HG03066 (cell line): ENCODE measurements around the gene TNFRSF1B.
A peak's percentile ranks its signal among the peaks of the same experiment; 100 is the strongest.

Source experiments
- ATAC-seq: cut with Tn5 transposase; IDR thresholded peaks from one replicate; pipeline ENCODE4 v1.9.1; 2021; ENCODE audit warnings: low read depth; ENCODE audit not compliant: unreplicated experiment

TNFRSF1B gene

DNA sequence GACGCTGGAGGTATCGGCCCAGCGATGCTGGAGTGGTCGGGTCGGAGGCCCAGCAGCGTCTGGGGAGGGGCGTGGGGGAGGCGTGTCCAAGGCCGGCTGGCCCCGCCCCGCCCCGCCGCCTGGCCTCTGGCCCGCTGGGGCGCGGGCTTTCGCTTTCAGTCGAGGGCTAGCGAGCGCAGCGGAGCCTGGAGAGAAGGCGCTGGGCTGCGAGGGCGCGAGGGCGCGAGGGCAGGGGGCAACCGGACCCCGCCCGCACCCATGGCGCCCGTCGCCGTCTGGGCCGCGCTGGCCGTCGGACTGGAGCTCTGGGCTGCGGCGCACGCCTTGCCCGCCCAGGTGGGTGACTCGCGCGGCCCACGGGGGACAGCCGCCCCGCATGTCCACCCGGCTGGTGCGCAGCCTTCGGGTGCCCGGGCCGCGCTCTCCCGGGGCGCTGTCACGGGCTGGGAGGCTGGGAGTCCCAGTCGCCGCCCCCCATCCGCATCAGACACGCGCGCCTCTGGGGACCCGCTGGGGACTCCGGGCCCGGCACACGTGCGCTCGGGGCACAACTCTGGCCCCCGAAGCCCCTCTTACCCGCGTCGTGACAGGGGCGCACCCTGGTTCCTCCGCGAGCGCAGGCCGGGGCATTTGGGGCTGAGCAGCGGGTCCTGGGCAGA is at the start of gene TNFRSF1B:
Gene TNFRSF1B, plus strand, starts transcription at position 158 of the 659 bp plus-strand sequence. Its CDS starts 101 bp downstream, at position 259.
- peak; percentile 37 for ATAC-seq

DNA sequence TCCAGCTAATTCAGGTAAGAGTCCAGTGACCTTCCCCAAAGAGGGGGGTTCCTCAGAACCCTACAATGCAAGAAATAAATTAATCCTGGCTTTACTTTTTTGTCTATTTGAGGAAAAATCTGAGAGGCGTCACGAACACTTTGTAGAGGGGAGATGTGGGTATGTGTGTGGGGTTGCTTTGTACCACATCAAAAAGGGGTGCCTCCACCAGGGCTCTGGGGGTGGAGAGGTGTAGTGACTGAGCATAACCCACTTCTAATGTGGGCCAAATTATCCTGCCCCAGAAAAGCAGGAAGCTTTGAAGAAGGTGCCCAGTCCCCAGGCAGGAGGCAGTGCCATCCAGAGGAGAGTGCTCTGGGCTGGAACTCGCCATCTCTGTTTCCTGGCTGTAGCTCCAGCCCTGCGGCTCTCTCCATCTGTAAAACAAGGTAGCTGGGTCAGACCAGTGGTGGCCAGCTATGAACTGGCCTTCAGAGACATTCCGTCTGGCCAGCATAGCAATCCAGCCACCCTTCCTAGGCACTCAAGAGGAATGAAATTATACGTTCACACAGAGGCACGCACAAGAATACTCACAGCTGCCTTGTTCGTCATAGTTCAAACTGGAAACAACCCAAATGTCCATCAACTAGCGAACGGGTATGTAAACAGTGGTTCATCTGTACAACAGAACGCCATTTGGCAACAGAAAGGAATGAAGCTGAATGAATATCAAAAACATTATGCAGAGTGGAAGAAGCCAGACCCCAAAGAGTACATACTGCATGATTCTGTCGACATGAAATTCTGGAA is 45.4 kb upstream of the TNFRSF1B start:
- ATAC-seq = no peak

DNA sequence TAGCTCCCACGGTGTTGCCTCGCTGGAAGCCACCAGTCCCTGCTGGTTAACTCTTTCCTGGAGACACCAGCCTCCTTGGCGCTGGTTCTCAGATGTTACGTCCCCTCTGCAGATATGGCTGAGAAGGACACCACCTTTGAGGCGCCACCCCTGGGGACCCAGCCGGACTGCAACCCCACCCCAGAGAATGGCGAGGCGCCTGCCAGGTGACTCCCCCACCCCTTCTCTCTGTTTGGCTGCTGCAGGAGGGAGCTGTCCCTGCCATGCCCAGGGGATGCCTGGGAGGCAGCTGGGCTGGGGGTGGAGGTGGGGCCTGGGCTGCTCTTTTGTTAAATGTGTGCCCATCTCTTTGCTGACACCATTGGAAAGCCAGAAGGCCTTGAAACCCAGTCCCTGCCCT is 43.6 kb upstream of the TNFRSF1B start:
- ATAC-seq = no peak

DNA sequence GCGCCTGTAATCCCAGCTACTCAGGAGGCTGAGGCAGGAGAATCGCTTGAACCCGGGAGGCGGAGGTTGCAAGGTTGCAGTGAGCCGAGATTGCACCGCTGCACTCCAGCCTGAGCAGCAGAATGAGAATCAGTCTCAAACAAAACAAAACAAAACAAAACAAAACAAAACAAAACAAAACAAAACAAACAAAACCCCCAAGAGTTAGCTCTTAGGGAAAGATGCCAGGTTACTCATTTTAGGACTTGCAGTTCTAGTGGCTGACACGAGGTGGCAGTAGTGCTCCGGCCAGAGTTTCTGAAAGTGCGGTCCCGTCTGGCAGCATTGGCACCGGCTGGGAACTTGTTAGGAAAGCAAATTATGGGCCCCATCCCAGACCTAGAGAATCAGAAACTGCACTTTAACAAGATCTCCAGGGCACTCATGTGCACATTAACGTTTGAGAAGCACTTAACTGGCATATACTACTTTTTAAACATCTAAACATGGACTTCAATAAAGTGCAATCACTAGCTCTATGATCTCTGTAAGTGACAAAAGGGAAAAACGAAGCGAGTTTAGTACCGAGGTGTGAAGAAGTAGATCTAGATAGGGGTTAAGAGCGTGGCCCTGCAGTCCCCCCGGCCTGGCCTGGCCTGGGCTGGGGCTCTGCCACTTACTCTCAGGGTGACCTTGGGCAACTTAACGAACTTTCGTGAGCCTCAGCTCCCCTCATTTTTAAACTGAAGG is 41.9 kb upstream of the TNFRSF1B start:
- no peak for ATAC-seq

DNA sequence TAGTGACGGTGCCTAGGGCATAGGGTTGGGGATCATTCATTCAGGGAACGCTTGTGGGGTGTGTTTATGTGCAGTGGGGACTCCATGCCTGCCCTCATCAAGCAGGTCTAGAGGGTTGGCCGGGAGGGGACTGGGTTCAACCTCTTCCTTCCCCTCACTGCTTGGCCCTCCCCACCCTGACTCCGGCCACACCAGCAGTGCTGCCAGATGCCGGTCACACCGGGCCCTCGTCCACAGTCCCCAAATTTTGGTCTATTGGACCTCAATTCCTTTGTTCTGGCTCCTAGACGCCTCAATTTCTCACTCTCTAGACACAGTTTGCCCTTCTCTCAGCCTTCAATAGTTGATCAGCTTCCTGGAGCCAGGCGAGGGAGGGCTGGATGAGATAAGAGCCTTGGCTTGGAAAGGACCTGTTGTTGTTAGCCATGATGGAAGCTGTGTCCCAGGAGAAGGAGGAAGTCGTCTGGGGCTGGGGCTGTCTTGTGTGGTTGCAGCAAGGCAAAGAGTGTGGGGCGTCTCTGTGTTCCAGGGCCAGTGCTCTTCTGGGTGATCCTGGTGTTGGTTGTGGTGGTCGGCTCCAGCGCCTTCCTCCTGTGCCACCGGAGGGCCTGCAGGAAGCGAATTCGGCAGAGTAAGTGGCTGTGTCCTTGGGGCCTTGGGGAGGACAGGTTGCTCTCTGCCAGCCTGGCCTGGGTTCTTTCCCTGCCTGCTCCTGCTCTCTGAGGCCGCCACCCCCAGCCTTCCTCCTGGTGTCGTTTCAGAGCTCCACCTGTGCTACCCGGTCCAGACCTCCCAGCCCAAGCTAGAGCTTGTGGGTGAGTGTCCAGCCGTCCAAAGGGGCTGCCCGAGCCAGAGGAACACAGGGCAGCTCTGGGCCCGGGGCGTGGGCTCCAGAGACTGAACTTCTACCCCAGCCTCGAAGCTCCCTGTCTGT is 41.1 kb upstream of the TNFRSF1B start:
- ATAC-seq = no peak

DNA sequence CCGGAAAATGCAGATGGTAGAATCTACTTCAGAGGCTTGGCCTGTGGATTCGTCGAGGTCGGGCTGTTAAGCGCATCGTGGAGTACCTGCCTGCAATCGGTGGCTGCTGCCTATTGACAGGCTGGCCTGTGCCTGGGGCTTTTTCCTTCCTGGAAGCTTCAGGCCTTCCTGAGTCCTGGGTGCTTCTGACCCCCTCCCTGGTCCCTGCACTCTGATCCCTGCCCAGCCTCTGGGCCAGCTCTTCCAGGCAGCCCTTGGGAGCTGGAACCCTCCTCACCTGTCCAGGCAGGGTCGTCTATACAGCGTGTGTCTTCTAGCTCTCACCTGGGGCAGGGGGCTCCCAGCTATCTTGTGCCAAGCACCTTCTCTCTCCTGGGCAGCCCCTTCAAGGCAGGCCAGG is 40.0 kb upstream of the TNFRSF1B start:
- ATAC-seq = no peak

DNA sequence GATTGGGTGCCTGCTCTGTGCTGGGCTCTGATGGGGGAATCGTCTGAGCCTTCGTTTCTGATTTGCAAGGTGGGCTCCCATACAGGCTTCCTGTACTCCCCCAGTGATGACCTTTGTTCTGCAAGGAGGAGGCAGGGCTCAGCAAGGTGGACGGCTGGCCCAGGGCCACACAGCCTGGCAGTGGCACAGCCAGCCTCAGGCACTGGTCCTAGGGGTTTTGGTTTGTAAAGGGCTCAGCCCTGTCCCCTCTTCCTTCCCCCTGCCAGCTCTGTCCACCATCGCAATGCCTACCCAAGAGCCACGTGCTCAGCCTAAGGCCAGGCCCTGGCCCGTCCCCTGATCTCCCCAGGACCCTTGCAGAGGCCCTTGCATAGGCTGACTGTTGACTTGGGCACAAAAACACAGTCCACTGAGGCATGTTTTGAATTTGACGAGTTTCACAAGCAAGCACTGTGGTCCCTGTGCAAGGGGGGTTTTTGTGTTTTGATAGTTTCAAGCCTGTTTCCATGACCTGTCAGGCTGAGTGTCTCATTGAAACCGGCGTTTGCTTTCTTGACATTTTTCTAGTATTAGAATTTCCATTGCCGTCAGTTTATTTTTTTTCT is 39.5 kb upstream of the TNFRSF1B start:
- ATAC-seq = no peak

DNA sequence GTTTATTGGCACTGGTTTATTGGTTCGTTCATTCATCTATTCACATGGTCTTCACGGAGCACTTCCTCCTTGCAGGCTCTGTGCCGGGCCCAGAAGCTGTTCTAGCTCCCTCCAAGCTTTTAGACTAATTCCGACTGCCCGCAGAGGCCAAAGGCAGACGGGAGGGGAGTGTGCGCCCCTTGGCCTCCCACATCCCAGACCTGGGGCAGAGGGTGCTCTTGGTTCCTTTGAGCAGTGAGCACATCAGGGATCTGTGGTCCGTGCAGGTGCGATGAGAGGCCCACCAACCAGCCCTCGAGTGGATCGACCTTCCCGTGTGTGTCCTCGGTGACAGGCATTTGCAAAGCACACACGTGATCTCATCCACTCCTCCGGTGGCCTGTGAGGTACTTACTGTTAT is 38.7 kb upstream of the TNFRSF1B start:
- ATAC-seq = no peak

DNA sequence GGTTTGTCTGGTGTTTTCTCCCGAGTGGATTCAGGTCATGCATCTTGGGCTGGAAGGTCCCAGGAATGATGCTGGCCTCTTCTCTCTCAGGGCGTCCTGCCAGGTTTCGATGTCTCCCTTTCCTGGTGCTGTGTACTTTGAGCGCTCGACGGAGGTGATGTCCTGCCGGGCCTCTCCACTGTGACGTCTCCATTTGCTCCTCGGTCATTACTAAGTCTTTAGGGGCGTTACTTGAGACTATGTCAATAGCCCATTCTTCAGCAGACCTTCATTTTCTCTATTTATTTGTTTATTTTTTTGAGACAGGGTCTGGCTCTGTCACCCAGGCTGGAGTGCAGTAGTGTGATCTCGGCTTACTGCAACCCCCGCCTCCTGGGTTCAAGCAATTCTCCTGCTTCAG is 37.2 kb upstream of the TNFRSF1B start:
- no peak for ATAC-seq

DNA sequence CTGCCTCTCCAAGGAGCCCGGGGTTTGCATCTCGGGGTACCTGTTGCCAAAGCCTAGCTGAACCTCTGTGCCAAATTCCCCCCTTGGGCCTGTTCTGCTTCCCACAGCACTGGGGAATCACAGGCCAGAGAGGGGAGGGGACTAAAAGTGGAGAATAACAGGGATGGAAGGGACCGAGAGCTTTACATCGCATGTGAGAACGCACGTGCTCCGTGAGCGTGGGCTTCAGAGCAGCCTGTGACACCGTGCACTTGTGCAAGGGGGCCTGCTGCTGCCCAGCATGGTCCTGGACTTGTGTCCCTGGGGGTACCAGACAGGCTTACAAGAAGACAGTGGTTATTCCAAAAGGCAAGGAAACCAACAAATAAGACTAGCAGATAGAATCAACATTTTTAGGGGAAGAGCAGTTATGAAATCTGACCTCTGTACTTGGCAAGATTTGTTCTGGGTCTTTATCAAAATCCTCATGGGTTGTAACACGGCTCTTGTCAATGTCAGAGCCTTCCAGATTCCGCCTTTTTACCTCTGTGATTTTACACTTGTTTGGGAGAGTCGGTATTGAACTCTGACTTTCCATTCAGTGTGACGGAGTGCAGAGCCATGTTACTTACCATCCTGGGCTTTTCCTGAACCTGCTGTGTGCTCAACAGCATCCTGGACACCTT is 36.2 kb upstream of the TNFRSF1B start:
- ATAC-seq = no peak

DNA sequence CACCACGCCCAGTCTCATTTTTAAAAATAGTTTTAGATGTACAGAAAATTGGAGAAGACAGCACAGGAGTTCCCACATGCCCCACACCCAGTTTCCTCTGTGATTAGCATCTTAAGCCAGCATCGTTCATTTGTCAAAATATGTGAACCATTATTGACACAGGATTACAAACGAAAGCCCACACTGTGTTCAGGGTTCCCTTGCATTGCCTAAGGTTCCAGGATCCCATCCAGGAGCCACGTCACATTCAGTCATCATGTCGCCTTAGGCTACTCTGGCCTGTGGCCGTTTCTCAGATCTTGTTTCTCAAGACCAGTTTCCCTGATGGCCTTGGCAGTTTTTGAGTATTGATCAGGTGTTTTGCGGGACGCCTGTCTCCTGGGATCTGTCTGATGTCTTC is 34.7 kb upstream of the TNFRSF1B start:
- no peak for ATAC-seq

DNA sequence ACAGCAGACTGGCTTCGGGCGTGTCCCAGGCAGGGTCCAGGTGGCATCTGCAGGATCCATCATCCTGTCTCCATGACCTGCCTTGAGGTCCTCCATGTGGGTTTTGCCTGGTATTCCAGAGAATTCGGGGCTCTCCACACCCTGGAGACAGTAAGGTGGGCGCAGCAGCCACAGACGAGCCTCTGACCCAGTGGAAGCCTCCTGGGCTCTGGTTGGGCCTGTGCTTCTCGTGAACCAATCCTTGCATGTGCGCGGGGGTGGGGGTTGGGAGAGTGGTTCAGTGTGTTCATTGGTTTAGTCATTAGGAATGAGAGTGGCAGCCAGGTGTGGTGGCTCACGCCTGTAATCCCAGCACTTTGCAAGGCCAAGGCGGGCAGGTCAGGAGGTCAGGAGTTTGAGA is 32.1 kb upstream of the TNFRSF1B start:
- no peak for ATAC-seq

DNA sequence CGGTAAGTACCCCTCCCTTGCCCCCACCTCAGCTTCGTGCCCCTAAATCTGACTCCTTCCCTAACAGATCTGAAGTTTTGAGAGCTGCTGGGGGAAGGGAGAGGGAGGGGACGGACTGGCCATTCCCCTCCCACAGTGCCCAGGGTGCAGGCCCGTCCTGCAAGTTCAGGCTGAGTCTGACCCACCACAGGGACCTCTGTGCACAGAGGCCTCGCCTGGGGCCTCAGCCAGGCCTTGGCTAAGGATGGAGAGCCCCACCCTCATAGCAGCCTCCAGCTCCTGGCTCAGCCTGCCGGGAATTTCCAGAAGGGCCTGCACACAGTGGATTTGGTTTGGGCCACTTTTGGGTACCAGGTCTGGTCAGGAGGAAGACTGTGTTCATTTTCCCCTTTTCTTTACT is 31.2 kb upstream of the TNFRSF1B start:
- ATAC-seq = no peak

DNA sequence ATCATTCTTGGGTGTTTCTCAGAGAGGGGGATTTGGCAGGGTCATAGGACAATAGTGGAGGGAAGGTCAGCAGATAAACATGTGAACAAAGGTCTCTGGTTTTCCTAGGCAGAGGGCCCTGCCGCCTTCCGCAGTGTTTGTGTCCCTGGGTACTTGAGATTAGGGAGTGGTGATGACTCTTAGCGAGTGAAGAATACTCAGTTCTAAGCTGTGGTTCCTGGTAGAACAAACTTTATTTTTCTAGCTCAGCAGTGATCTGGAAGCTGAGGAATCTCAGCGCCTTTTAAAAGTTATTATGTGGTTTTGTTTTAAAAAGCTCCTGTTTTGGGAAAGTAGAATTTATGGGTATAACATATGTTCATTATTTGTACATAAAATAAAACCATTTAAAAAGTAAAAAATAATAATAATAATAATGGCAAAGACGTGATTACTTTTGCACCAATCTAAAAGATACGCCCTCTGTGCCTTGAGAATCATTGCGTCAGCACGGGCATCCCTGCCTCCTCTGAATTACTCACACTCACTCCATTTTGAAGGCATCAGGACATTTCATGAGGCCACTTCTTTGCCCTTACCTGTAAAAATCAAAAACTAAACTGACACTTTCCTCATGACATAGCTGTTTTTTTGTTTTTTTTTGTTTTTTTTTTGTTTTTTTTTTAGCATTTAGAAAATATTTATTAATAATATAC is 29.7 kb upstream of the TNFRSF1B start:
- ATAC-seq = no peak

DNA sequence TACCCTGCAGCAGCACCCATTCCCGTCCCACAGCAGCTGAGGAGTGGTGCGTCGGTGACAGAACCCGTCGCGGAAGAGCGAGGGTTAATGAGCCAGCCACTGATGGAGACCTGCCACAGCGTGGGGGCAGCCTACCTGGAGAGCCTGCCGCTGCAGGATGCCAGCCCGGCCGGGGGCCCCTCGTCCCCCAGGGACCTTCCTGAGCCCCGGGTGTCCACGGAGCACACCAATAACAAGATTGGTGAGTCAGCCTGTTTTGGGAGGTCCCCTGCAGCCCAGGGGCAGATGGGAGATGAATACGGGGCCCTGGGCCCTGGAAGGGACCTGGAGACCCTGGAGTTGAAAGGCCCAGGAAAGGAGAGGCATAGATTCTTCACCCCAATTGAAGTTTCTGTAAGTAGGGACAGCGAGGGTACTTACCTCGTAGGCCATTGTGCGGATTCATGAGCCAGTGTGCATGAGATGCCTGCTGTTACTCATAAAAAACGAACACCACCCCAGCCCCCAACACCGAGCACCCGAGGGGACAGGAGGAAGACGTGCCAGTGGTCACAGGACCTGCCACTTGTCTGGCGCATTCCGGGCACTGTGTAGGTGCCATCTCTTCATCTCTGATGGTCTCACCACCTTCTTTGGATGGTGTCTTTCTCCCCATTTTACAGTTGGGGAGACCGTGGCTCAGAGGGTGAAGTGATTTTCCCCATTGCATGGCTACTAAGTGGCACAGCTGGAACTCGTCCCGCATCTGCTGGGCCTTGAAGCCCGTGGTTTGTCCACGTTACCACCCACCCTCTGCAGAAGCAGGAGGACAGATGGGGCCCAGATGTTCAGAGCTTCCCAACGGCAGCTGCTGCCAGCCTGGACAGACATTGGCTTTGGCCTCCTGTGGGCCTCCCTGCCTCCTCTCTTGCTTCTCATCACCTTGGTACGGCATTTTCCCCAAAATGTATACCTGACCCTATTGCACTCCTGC is 28.3 kb upstream of the TNFRSF1B start:
- no peak for ATAC-seq

DNA sequence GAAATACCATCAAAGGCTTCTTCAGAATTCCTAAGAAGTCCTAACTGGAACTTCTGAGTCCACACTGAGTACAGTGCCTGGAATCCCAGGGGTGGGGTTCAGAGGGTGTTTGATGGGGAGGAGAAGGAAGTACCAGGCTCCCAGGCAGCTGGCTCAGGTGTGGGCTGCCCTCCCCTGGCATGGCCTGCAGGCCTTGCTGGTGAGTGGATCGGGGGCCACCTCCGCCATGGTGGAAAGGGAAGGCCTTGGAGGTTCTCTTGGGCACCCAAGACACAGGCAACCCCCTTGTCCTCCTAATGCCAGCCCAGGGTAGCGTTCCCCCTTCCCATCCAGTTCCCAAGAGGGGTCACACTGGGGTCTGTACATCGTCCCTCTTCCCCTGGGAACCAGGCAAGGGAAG is 26.8 kb upstream of the TNFRSF1B start:
- no peak for ATAC-seq

DNA sequence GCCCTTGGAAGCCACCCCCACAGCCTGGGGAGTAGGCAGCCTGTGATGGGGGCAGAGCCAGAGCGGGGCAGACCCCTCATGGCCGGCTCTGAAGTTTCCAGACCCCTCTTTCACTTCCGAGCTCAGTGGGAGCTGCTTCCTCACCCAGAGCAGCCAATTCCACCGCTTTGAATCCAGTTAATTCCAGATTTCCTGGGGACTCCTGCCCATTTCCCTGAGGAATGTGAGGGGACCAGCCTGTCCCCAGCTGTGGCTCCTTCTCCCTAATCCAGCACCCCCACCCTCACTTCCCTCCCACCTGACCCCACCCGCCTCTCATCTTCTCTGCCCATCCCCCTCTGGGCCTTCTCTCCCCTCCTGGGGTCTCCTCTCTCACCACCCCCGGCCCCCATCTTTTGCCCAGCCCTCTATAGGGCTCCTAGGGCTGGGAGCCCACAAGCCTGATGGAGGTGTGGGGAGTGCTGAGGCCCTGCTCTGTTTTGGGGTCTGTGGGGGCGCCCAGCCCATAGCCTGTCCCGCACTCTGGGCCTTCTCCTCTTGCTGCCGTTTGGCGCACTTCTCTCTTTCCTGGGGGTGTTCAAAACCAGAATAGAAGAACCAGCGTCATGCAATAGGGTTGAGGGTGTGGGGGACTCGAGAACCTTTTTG is 26.2 kb upstream of the TNFRSF1B start:
- ATAC-seq = no peak
